Calu3 (cell line): Measurements from ENCODE around the gene SRP14. TPM values are rescaled to one million over a fixed set of nuclear protein-coding genes. Genes with fewer than 3 reads are reported as not detected.
"Not testable (repeated sequence)": the region's sequence is repeated elsewhere in the genome, so short reads cannot be mapped to it uniquely, and the experiment has no call there.

Experiments used
- BruUV-seq: library from RNA; stranded (reverse); fragments of 400-500 nt; replicated peaks from 2 replicates; lab custom pipeline; 2021; lab: Mats Ljungman, UMichigan
- CTCF ChIA-PET: fragments of 300-600 bp; sonication (Branson Sonifier 250); formaldehyde crosslinking; loops from one replicate; lab custom pipeline; 2022; ENCODE audit warnings: antibody characterized with exemption; lab: Charles Lee
- DNase-seq: peaks from one replicate; pipeline ENCODE4 v3.0.0; 2022
- H3K27ac Mint-ChIP-seq: one replicate; pipeline ENCODE4 v1.8.0; 2022; ENCODE audit warnings: mixed read lengths; ENCODE audit not compliant: unreplicated experiment
- H3K27me3 Mint-ChIP-seq: one replicate; pipeline ENCODE4 v1.8.0; 2022; ENCODE audit warnings: mixed read lengths; ENCODE audit not compliant: unreplicated experiment
- H3K36me3 Mint-ChIP-seq: one replicate; pipeline ENCODE4 v1.8.0; 2022; ENCODE audit warnings: mild to moderate bottlenecking, moderate library complexity, mixed read lengths; ENCODE audit not compliant: insufficient read depth, unreplicated experiment
- H3K4me1 Mint-ChIP-seq: one replicate; pipeline ENCODE4 v1.8.0; 2022; ENCODE audit warnings: mild to moderate bottlenecking, low read depth, mixed read lengths; ENCODE audit not compliant: unreplicated experiment
- H3K4me3 Mint-ChIP-seq: one replicate; pipeline ENCODE4 v1.8.0; 2022; ENCODE audit warnings: mild to moderate bottlenecking, low read depth, moderate library complexity, mixed read lengths; ENCODE audit not compliant: unreplicated experiment
- H3K9me3 Mint-ChIP-seq: one replicate; pipeline ENCODE4 v1.8.0; 2022; ENCODE audit warnings: low read depth, mixed read lengths; ENCODE audit not compliant: unreplicated experiment
- intact Hi-C: fragments of 100-400 bp; cut with micrococcal nuclease; formaldehyde crosslinking; loops from one replicate; pipeline ENCODE4 v1.10.0; 2022; ENCODE audit not compliant: unreplicated experiment
- total RNA-seq: library from RNA; stranded (reverse); gene quantifications from 2 replicates; pipeline ENCODE4 v1.2.3, GENCODE V29; 2022
- TF ChIP-seq, protein P1 (sequence below): fragments of 200-600 bp; IDR thresholded peaks from one replicate; pipeline ENCODE4 v1.8.0; 2022; ENCODE audit warnings: antibody characterized with exemption; ENCODE audit not compliant: unreplicated experiment

The SRP14 gene
- total RNA-seq, 1 experiment from 2014 or later, result 113 TPM

GRCh38 chr15:40080847-40081246, 41.9 kb upstream of the SRP14 start:
- Mint-ChIP-seq H3K27me3 (no peaks in the 10 kb centered on the region), H3K9me3 (no peaks in the 10 kb centered on the region), H3K27ac (peak overlapping the region; percentile 61), H3K4me1 (peaks cover 20% of the 10 kb centered on the region), H3K4me3 (no peak overlapping the region), H3K36me3 (no peaks in the 10 kb centered on the region)
- BruUV-seq, result no TSS peak
- intact Hi-C loops, result no loop called here
- CTCF ChIA-PET, result interaction anchor here (1.6 kb wide), 1 partner anchor 22 kb away, joined by 4 read pairs; no protein-coding TSS in a partner anchor
- DNase-seq, result no peak
- TF ChIP-seq, protein P1, sequence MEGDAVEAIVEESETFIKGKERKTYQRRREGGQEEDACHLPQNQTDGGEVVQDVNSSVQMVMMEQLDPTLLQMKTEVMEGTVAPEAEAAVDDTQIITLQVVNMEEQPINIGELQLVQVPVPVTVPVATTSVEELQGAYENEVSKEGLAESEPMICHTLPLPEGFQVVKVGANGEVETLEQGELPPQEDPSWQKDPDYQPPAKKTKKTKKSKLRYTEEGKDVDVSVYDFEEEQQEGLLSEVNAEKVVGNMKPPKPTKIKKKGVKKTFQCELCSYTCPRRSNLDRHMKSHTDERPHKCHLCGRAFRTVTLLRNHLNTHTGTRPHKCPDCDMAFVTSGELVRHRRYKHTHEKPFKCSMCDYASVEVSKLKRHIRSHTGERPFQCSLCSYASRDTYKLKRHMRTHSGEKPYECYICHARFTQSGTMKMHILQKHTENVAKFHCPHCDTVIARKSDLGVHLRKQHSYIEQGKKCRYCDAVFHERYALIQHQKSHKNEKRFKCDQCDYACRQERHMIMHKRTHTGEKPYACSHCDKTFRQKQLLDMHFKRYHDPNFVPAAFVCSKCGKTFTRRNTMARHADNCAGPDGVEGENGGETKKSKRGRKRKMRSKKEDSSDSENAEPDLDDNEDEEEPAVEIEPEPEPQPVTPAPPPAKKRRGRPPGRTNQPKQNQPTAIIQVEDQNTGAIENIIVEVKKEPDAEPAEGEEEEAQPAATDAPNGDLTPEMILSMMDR, result no peak

DNA sequence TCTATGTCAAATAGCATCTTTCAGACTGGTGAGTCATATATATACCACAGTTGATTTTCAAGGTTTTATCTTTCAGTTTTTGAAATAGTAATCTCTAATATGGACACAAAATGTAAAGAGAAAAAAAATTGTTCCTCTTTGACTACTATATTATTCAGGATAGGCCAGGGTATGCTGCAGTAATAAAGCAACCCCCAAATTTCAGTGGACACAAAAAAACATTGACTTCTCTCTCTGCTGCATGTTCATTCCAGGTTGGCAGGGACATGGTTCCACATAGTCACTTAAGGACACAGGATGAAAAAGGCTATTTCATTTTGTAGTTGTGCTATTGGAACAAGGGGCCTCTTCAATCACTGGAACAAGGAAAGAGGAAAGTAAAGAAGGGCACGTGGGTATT, 41.1 kb upstream of the SRP14 start:
- H3K27me3 Mint-ChIP-seq, result no peaks in the 10 kb centered on the region
- no peak for DNase-seq
- TF ChIP-seq, protein P1, result no peak
- peaks cover 27% of the 10 kb centered on the region for H3K4me1 Mint-ChIP-seq
- H3K9me3 Mint-ChIP-seq, result no peaks in the 10 kb centered on the region
- CTCF ChIA-PET, result interaction anchor here (1.6 kb wide), 1 partner anchor 23 kb away, joined by 4 read pairs; no protein-coding TSS in a partner anchor
- no peak overlapping the region for H3K27ac Mint-ChIP-seq
- no peak overlapping the region for H3K4me3 Mint-ChIP-seq
- H3K36me3 Mint-ChIP-seq, result no peaks in the 10 kb centered on the region
- intact Hi-C loops, result no loop called here
- no TSS peak for BruUV-seq

DNA sequence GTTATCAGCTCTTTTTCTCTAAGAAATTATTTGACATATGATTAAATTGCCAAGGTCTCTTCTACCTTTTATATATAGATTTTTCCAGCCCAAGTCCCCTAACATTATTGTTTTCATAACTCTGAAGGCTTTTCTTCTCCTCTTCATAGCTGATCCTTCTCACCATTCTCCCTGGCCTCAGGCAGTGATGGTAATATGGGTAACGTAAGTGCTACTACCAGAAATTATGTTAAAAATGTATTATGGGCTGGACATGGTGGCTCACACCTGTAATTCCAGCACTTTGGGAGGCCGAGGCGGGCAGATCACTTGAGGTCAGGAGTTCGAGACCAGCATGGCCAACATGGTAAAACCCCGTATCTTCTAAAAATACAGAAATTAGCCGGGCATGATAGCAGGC, 40.5 kb upstream of the SRP14 start:
- intact Hi-C loops, result no loop called here
- H3K27me3 Mint-ChIP-seq, result no peaks in the 10 kb centered on the region
- no peak for DNase-seq
- H3K36me3 Mint-ChIP-seq, result no peaks in the 10 kb centered on the region
- no peaks in the 10 kb centered on the region for H3K9me3 Mint-ChIP-seq
- TF ChIP-seq, protein P1, result no peak
- H3K4me1 Mint-ChIP-seq, result peaks cover 30% of the 10 kb centered on the region
- no peak overlapping the region for H3K27ac Mint-ChIP-seq
- CTCF ChIA-PET, result interaction anchor here (0.5 kb wide), 1 partner anchor 1470 kb away, joined by 3 read pairs; no protein-coding TSS in a partner anchor
- H3K4me3 Mint-ChIP-seq, result no peak overlapping the region
- no TSS peak for BruUV-seq

GRCh38 chr15:40075298-40076044, 36.5 kb upstream of the SRP14 start:
- no TSS peak for BruUV-seq
- peaks cover 20% of the 10 kb centered on the region for H3K4me1 Mint-ChIP-seq
- TF ChIP-seq, protein P1, result no peak
- H3K9me3 Mint-ChIP-seq, result no peaks in the 10 kb centered on the region
- no peaks in the 10 kb centered on the region for H3K27me3 Mint-ChIP-seq
- no peak for DNase-seq
- no peak overlapping the region for H3K4me3 Mint-ChIP-seq
- no peaks in the 10 kb centered on the region for H3K36me3 Mint-ChIP-seq
- H3K27ac Mint-ChIP-seq, result peak overlapping the region; percentile 14
- intact Hi-C loops, result no loop called here
- CTCF ChIA-PET, result no interaction called here

DNA sequence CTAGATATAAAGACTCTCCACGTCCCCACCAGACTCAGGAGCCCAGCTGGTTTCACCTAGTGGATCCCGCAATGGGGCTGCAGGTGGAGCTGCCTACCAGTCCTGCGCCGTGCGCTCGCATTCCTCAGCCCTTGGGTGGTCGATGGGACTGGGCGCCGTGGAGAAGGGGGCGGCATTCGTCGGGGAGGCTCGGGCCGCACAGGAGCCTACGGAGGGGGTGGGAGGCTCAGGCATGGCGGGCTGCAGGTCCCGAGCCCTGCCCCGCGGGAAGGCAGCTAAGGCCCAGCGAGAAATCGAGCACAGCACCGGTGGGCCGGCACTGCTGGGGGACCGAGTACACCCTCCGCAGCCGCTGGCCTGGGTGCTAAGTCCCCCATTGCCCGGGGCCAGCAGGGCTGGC, 35.7 kb upstream of the SRP14 start:
- H3K27me3 Mint-ChIP-seq, CTCF ChIA-PET: not testable (repeated sequence)

DNA sequence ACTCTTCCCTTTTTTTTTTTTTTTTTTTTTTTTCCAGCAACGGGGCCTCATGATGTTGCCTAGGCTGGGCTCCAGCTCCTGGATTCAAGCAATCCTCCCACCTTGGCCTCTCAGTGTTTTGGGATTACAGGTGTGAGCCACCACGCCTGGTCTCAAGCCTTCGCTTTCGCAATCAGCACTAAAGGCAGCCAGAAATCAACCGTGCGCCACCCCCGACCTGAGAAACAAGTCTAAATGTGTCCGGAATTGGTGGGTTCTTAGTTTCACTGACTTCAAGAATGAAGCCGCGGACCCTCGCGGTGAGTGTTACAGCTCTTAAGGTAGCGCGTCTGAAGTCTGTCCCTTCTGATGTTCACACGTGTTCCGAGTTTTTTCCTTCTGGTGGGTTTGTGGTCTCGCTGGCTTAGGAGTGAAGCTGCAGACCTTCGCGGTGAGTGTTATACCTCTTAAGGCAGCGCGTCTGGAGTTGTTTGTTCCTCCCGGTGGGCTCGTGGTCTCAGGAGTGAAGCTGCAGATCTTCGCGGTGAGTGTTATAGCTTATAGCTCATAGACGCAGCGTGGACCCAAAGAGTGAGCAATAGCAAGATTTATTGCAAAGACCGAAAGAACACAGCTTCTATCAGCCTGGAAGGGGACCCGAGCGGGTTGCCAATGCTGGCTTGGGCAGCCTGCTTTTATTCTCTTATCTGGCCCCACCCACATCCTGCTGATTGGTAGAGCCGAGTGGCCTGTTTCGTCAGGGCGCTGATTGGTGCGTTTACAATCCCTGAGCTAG, 34.9 kb upstream of the SRP14 start:
- DNase-seq, H3K9me3 Mint-ChIP-seq, intact Hi-C loops, H3K36me3 Mint-ChIP-seq, H3K27me3 Mint-ChIP-seq, H3K27ac Mint-ChIP-seq, H3K4me3 Mint-ChIP-seq, BruUV-seq: not testable (repeated sequence)
- CTCF ChIA-PET, result interaction anchor here (0.6 kb wide), 1 partner anchor 518 kb away, joined by 3 read pairs; no protein-coding TSS in a partner anchor
- H3K4me1 Mint-ChIP-seq, result peaks cover 20% of the 10 kb centered on the region

More for the DNA sequence above, 35.7 kb upstream of the SRP14 start:
- H3K9me3 Mint-ChIP-seq, DNase-seq, BruUV-seq, H3K36me3 Mint-ChIP-seq, intact Hi-C loops, H3K27ac Mint-ChIP-seq, H3K4me3 Mint-ChIP-seq: not testable (repeated sequence)
- H3K4me1 Mint-ChIP-seq, result peaks cover 20% of the 10 kb centered on the region
